IMR-90 (cell line): ENCODE measurements around the gene CHMP3. TPM values are rescaled to one million over a fixed set of nuclear protein-coding genes. Genes with fewer than 3 reads are reported as not detected.

Experiments used
- ATAC-seq: fragments of 200-7000 bp; cut with Tn5 transposase; 2 replicates; pipeline ENCODE4 v1.9.1; 2020; ENCODE audit warnings: low read depth, mild to moderate bottlenecking, moderate library complexity
- BruUV-seq: library from RNA; stranded (reverse); fragments of 400-500 nt; replicated peaks from 2 replicates; lab custom pipeline; 2021; lab: Mats Ljungman, UMichigan
- CTCF ChIA-PET: fragments of 300-600 bp; formaldehyde crosslinking; extraction: SDS; loops from one replicate; lab custom pipeline; 2021; ENCODE audit warnings: antibody characterized with exemption; lab: Yijun Ruan, JAX
- POLR2A ChIA-PET: fragments of 300-600 bp; sonication (Branson Sonifier 250); formaldehyde crosslinking; loops from one replicate; lab custom pipeline; 2022; ENCODE audit warnings: antibody characterized with exemption; ENCODE audit not compliant: unreplicated experiment; lab: Charles Lee
- DNase-seq: peaks from one replicate; pipeline ENCODE4 v3.0.0; 2013
- H2AFZ ChIP-seq: replicated peaks from 2 replicates; pipeline ENCODE3; 2013; ENCODE audit warnings: low read length, mild to moderate bottlenecking; ENCODE audit not compliant: poor library complexity
- H2AK5ac ChIP-seq: 2 replicates; pipeline ENCODE4 v1.6.1; 2013; ENCODE audit warnings: low read depth, low read length, inconsistent platforms
- H2AK9ac ChIP-seq: replicated peaks from 2 replicates; pipeline ENCODE3; 2013; ENCODE audit warnings: mild to moderate bottlenecking, low read depth, low read length, moderate library complexity; ENCODE audit not compliant: poor library complexity
- H2BK120ac ChIP-seq: 2 replicates; pipeline ENCODE4 v1.6.1; 2013; ENCODE audit warnings: low read depth, low read length, inconsistent platforms
- H2BK15ac ChIP-seq: 3 replicates; pipeline ENCODE4 v1.6.1; 2013; ENCODE audit warnings: low read depth, low read length, inconsistent platforms
- H2BK20ac ChIP-seq: 2 replicates; pipeline ENCODE4 v1.6.1; 2013; ENCODE audit warnings: low read depth, mild to moderate bottlenecking, inconsistent platforms, low read length, moderate library complexity
- H2BK5ac ChIP-seq: 2 replicates; pipeline ENCODE4 v1.6.1; 2013; ENCODE audit warnings: mild to moderate bottlenecking, low read depth, low read length, inconsistent platforms; ENCODE audit not compliant: poor library complexity, severe bottlenecking
- H3K14ac ChIP-seq: replicated peaks from 2 replicates; pipeline ENCODE4 v1.6.1; 2013; ENCODE audit warnings: low read depth, low read length, inconsistent platforms
- H3K18ac ChIP-seq: 2 replicates; pipeline ENCODE4 v1.6.1; 2013; ENCODE audit warnings: low read depth, low read length, control low read depth
- H3K23ac ChIP-seq: 2 replicates; pipeline ENCODE4 v1.6.1; 2013; ENCODE audit warnings: low read depth, low read length, inconsistent platforms
- H3K27ac ChIP-seq: 2 replicates; pipeline ENCODE4 v1.5.1; 2013; ENCODE audit warnings: mild to moderate bottlenecking, control low read depth, low read length; ENCODE audit not compliant: insufficient read depth
- H3K27me3 ChIP-seq: 2 replicates; pipeline ENCODE4 v1.6.1; 2013; ENCODE audit warnings: low read length; ENCODE audit not compliant: control insufficient read depth, insufficient read depth
- H3K36me3 ChIP-seq: 2 replicates; pipeline ENCODE4 v1.6.1; 2013; ENCODE audit warnings: low read length, mixed read lengths; ENCODE audit not compliant: control insufficient read depth, insufficient read depth
- H3K4ac ChIP-seq: 2 replicates; pipeline ENCODE4 v1.6.1; 2013; ENCODE audit warnings: low read depth, low read length, inconsistent platforms
- H3K4me1 ChIP-seq: 2 replicates; pipeline ENCODE4 v1.6.1; 2013; ENCODE audit warnings: low read length, mixed read lengths; ENCODE audit not compliant: control insufficient read depth, insufficient read depth
- H3K4me2 ChIP-seq: 2 replicates; pipeline ENCODE4 v1.6.1; 2013; ENCODE audit warnings: low read depth, mild to moderate bottlenecking, control low read depth, low read length, moderate library complexity
- H3K4me3 ChIP-seq: 2 replicates; pipeline ENCODE4 v1.5.1; 2013; ENCODE audit warnings: low read depth, mild to moderate bottlenecking, control low read depth, low read length, moderate library complexity; ENCODE audit not compliant: insufficient read depth
- H3K56ac ChIP-seq: 2 replicates; pipeline ENCODE4 v1.6.1; 2013; ENCODE audit warnings: low read length, inconsistent platforms; ENCODE audit not compliant: insufficient read depth; ENCODE audit errors: extremely low read depth
- H3K79me1 ChIP-seq, 2 experiments: 2 replicates each; pipeline ENCODE4 v1.6.1; 2013; ENCODE audit warnings: low read length in 2 of 2, inconsistent platforms in 1 of 2, low read depth in 1 of 2
- H3K9ac ChIP-seq: 2 replicates; pipeline ENCODE4 v1.6.1; 2013; ENCODE audit warnings: low read depth, low read length, control low read depth
- H3K9me1 ChIP-seq: 2 replicates; pipeline ENCODE4 v1.6.1; 2013; ENCODE audit warnings: low read length, inconsistent platforms; ENCODE audit not compliant: insufficient read depth
- H3K9me3 ChIP-seq: 2 replicates; pipeline ENCODE4 v1.6.1; 2013; ENCODE audit warnings: low read length; ENCODE audit not compliant: control insufficient read depth, insufficient read depth
- H4K20me1 ChIP-seq: 2 replicates; pipeline ENCODE4 v1.6.1; 2013; ENCODE audit warnings: low read length, inconsistent platforms; ENCODE audit not compliant: insufficient read depth
- H4K5ac ChIP-seq: 2 replicates; pipeline ENCODE4 v1.6.1; 2013; ENCODE audit warnings: mild to moderate bottlenecking, low read depth, low read length, control low read depth
- H4K8ac ChIP-seq, 2 experiments: 2 replicates each; pipeline ENCODE4 v1.6.1; 2013; ENCODE audit warnings: low read depth in 2 of 2, low read length in 2 of 2, control low read depth in 1 of 2, inconsistent platforms in 1 of 2
- H4K91ac ChIP-seq: 2 replicates; pipeline ENCODE4 v1.6.1; 2013; ENCODE audit warnings: low read depth, low read length, inconsistent platforms; ENCODE audit not compliant: insufficient read depth
- BHLHE40 ChIP-seq: fragments of 150-350 bp; IDR thresholded peaks from 2 replicates; pipeline ENCODE4 v1.6.1; 2016; ENCODE audit warnings: mild to moderate bottlenecking, low read depth, low read length
- CEBPB ChIP-seq: IDR thresholded peaks from 2 replicates; pipeline ENCODE4 v1.6.1; 2012; ENCODE audit warnings: low read depth, low read length, improper control_type of control experiment
- CHD1 ChIP-seq: IDR thresholded peaks from 2 replicates; pipeline ENCODE4 v1.6.1; 2012; ENCODE audit warnings: low read depth, low read length, improper control_type of control experiment
- CTCF ChIP-seq: conservative IDR thresholded peaks from 2 replicates; pipeline ENCODE4 v1.5.1; 2012; ENCODE audit warnings: mild to moderate bottlenecking, low read depth, low read length, improper control_type of control experiment
- ELK1 ChIP-seq: fragments of 150-350 bp; IDR thresholded peaks from 2 replicates; pipeline ENCODE4 v1.6.1; 2016; ENCODE audit warnings: low read depth, mild to moderate bottlenecking, low read length, moderate library complexity, borderline replicate concordance
- FOS ChIP-seq: fragments of 150-350 bp; IDR thresholded peaks from 2 replicates; pipeline ENCODE4 v1.6.1; 2016; ENCODE audit warnings: low read depth, low read length
- MAFK ChIP-seq: IDR thresholded peaks from 2 replicates; pipeline ENCODE4 v1.6.1; 2012; ENCODE audit warnings: low read depth, low read length, improper control_type of control experiment
- MAZ ChIP-seq: IDR thresholded peaks from 2 replicates; pipeline ENCODE4 v1.6.1; 2012; ENCODE audit warnings: low read depth, mild to moderate bottlenecking, low read length, improper control_type of control experiment, moderate library complexity, borderline replicate concordance
- MXI1 ChIP-seq: IDR thresholded peaks from 2 replicates; pipeline ENCODE4 v1.6.1; 2012; ENCODE audit warnings: low read depth, mild to moderate bottlenecking, low read length, moderate library complexity, borderline replicate concordance
- NFE2L2 ChIP-seq: fragments of 150-350 bp; IDR thresholded peaks from 2 replicates; pipeline ENCODE4 v1.6.1; 2016; ENCODE audit warnings: low read depth, mild to moderate bottlenecking, low read length
- POLR2A ChIP-seq: IDR thresholded peaks from 2 replicates; pipeline ENCODE4 v1.6.1; 2012; ENCODE audit warnings: mild to moderate bottlenecking, low read depth, low read length
- RAD21 ChIP-seq: IDR thresholded peaks from 2 replicates; pipeline ENCODE4 v1.6.1; 2012; ENCODE audit warnings: low read length, improper control_type of control experiment
- RCOR1 ChIP-seq: IDR thresholded peaks from 2 replicates; pipeline ENCODE4 v1.6.1; 2012; ENCODE audit warnings: mild to moderate bottlenecking, low read length, improper control_type of control experiment; ENCODE audit not compliant: insufficient replicate concordance
- RFX5 ChIP-seq: IDR thresholded peaks from 2 replicates; pipeline ENCODE4 v1.8.0; 2012; ENCODE audit warnings: low read depth, mild to moderate bottlenecking, low read length, moderate library complexity
- SMC3 ChIP-seq: fragments of 150-350 bp; IDR thresholded peaks from 2 replicates; pipeline ENCODE4 v1.6.1; 2016; ENCODE audit warnings: low read depth, mild to moderate bottlenecking, antibody characterized with exemption, low read length, moderate library complexity
- USF2 ChIP-seq: fragments of 150-350 bp; IDR thresholded peaks from 2 replicates; pipeline ENCODE4 v1.6.1; 2017; ENCODE audit warnings: mild to moderate bottlenecking, antibody characterized with exemption, low read length, low read depth
- WGBS, 2 experiments: methylation state at CpG; one replicate each; pipeline versions ENCODE4 v1.1.5 to v1.1.7; 2013; ENCODE audit warnings: missing lambda C conversion rate in 2 of 2; ENCODE audit not compliant: insufficient read length in 1 of 2; ENCODE audit errors: extremely low coverage in 2 of 2; 5-methylcytosine and 5-hydroxymethylcytosine counted together
- dilution Hi-C: fragments of 300-500 bp; cut with HindIII; formaldehyde crosslinking; loops from one replicate; pipeline ENCODE4 v1.14.3; 2018; ENCODE audit warnings: low sequenced_read_pairs; ENCODE audit not compliant: unreplicated experiment
- in situ Hi-C: fragments of 300-500 bp; cut with MboI; formaldehyde crosslinking; loops from 3 replicates; pipeline ENCODE4 v1.14.3; 2019; ENCODE audit warnings: low sequenced_read_pairs, inconsistent platforms, mixed read lengths
- intact Hi-C: fragments of 100-400 bp; cut with micrococcal nuclease; formaldehyde crosslinking; loops from 2 replicates; pipeline ENCODE4 v1.10.0; 2022
- polyA plus RNA-seq, 3 experiments: library from polyadenylated mRNA; depleted of rRNA; stranded (reverse); fragments of >200 nt; gene quantifications; 2 replicates each; pipeline ENCODE4 v1.2.3, GENCODE V29; 2012; ENCODE audit warnings: low replicate concordance in 1 of 3
- total RNA-seq: library from RNA; depleted of rRNA; stranded (reverse); fragments of >200 nt; gene quantifications from 2 replicates; pipeline ENCODE4 v1.2.3, GENCODE V29; 2012

The CHMP3 gene
- total and polyA plus RNA-seq, 2 of the 4 experiments (the other 2 are of a cell fraction) = 38.4 to 84.6 TPM

- Histone ChIP-seq H3K4me3 (no peak overlapping the region), H2AK5ac (no peak overlapping the region), H3K9me3 (peaks cover 6% of the 10 kb centered on the region; the same call in 1 of the 2 replicates), H2BK20ac (no peak overlapping the region), H3K9ac (no peak overlapping the region), H3K4ac (no peak overlapping the region), H3K36me3 (no peaks in the 10 kb centered on the region), H4K5ac (no peak overlapping the region), H3K4me2 (no peak overlapping the region), H3K56ac (no peak overlapping the region), H4K20me1 (no peaks in the 10 kb centered on the region), H3K9me1 (no peaks in the 10 kb centered on the region), H3K27ac (no peak overlapping the region), H2BK5ac (no peak overlapping the region), H2BK120ac (no peak overlapping the region), H3K27me3 (no peaks in the 10 kb centered on the region), H2AFZ (no peak overlapping the region), H2AK9ac (no peak overlapping the region), H4K91ac (no peak overlapping the region), H2BK15ac (no peak overlapping the region), H3K4me1 (no peaks in the 10 kb centered on the region; the same call in 1 of the 2 replicates), H3K18ac (no peak overlapping the region), H3K14ac (no peak overlapping the region), H4K8ac (no peak overlapping the region), H3K23ac (no peak overlapping the region), H3K79me1 (no peaks in the 10 kb centered on the region; a peak in 1 of 4 replicates)
- no CpG with 5 or more reads among the region's 1 CpG for WGBS, 2 experiments
- BruUV-seq = no TSS peak
- in situ Hi-C loops (no loop called here), intact Hi-C loops (no loop called here), dilution Hi-C loops (no loop called here)
- CTCF ChIA-PET = no interaction called here
- POLR2A ChIA-PET = no interaction called here
- no peak for DNase-seq
- ATAC-seq = no peak
- TF ChIP-seq ELK1 (no peak), NFE2L2 (no peak), MAZ (no peak), CHD1 (no peak), FOS (no peak), CTCF (no peak), RFX5 (no peak), BHLHE40 (no peak), POLR2A (no peak), SMC3 (no peak), RCOR1 (no peak), MAFK (no peak), MXI1 (no peak), CEBPB (no peak), RAD21 (no peak), USF2 (no peak)
These were observed 43.1 kb downstream of the CHMP3 start for GRCh38 chr2:86520153-86520552.
